BE2C (cell line): ENCODE results near the gene MS4A8. TPM values are rescaled to one million over a fixed set of nuclear protein-coding genes. Genes with fewer than 3 reads are reported as not detected.
"Not testable (repeated sequence)": the region's sequence is repeated elsewhere in the genome, so short reads cannot be mapped to it uniquely, and the experiment has no call there.

ENCODE experiments used
- DNase-seq: peaks from one replicate; pipeline ENCODE4 v3.0.0-alpha.2; 2020
- H3K27me3 ChIP-seq: fragments of 250-450 bp; sonication (Bioruptor Pico); 2 replicates; pipeline ENCODE4 v1.5.1; 2020; ENCODE audit warnings: mild to moderate bottlenecking
- H3K36me3 ChIP-seq: fragments of 250-450 bp; sonication (Bioruptor Pico); 2 replicates; pipeline ENCODE4 v1.5.1; 2020; ENCODE audit warnings: mild to moderate bottlenecking
- H3K4me1 ChIP-seq: fragments of 250-450 bp; sonication (Bioruptor Pico); 2 replicates; pipeline ENCODE4 v1.5.1; 2020
- H3K4me3 ChIP-seq: 2 replicates; pipeline ENCODE4 v1.5.1; 2011; ENCODE audit warnings: low read depth, low read length
- H3K9me3 ChIP-seq: fragments of 250-450 bp; sonication (Bioruptor Pico); 2 replicates; pipeline ENCODE4 v1.5.1; 2020
- CTCF ChIP-seq: IDR thresholded peaks from 2 replicates; pipeline ENCODE4 v1.5.1; 2012; ENCODE audit warnings: mild to moderate bottlenecking, low read depth, low read length
- polyA plus RNA-seq: library from polyadenylated mRNA; unstranded; fragments of >200 nt; gene quantifications from one replicate; pipeline ENCODE4 v1.2.1, GENCODE V29; 2012; ENCODE audit warnings: low read depth, missing spikeins; ENCODE audit not compliant: insufficient read length, insufficient read depth

The MS4A8 gene, protein sequence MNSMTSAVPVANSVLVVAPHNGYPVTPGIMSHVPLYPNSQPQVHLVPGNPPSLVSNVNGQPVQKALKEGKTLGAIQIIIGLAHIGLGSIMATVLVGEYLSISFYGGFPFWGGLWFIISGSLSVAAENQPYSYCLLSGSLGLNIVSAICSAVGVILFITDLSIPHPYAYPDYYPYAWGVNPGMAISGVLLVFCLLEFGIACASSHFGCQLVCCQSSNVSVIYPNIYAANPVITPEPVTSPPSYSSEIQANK
- polyA plus RNA-seq = not detected

GRCh38 chr11:60699284-60699691 is at the start of gene MS4A8:
TSS of gene MS4A8 (plus strand) at chr11:60699612. CDS start at chr11:60700861, 1,249 bp downstream.
- no peak for TF ChIP-seq CTCF
- no peak within 1 kb of the TSS for H3K4me3 ChIP-seq
- no peak for DNase-seq

DNA sequence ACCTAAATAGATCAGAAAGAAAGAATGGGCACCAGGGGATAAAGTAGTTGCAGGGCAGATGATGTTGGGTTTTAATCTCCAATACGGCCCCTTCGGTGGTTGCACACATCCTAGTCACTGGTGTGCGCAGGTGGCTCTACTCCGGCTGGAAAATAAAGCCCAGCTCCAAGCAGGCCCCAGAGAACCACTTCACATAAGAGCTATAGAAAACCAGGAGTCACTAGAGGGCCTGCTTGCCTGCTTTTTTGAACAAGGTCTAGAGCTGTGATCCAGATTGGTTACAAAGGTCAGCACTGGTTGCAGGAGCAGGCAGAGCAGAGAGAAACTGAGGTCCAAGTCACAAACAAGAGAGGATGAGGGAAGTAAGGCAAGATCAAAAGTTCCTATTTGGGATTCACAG is 41.5 kb upstream of the MS4A8 start:
- no peaks in the 10 kb centered on the region for H3K36me3 ChIP-seq
- H3K4me1 ChIP-seq = no peaks in the 10 kb centered on the region
- H3K4me3 ChIP-seq = no peak overlapping the region
- DNase-seq = no peak
- TF ChIP-seq CTCF = no peak
- no peaks in the 10 kb centered on the region for H3K9me3 ChIP-seq
- H3K27me3 ChIP-seq = no peaks in the 10 kb centered on the region

More at GRCh38 chr11:60699284-60699691, at the start of gene MS4A8:
- Histone ChIP-seq H3K27me3 (no peaks in the 10 kb centered on the region), H3K36me3 (no peaks in the 10 kb centered on the region), H3K9me3 (no peaks in the 10 kb centered on the region), H3K4me1 (no peaks in the 10 kb centered on the region)

- H3K4me1 ChIP-seq = no peaks in the 10 kb centered on the region
- no peaks in the 10 kb centered on the region for H3K27me3 ChIP-seq
- no peak for DNase-seq
- no peak overlapping the region for H3K4me3 ChIP-seq
- H3K36me3 ChIP-seq = no peaks in the 10 kb centered on the region
- TF ChIP-seq CTCF = no peak
- H3K9me3 ChIP-seq = no peaks in the 10 kb centered on the region
Measured at GRCh38 chr11:60658409-60658808, 41.0 kb upstream of the MS4A8 start.

DNA sequence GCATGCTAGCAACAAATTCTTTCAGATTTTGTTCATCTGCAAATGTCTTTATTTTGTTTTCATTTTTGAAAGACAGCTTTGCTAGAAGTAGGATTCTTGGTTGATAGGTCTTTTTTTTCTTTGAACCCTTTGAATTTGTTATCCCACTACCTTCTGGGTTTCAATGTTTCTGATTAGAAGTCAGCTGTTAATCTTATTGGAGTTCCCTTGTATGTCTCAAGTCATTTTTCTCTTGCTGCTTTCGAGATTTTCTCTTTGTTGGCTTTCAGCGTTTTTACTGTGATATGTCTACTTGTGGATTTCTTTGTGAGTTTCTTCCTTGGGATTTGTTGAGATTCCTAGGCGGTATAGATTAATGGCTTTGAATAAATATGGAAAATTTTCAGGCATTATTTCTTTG is 27.2 kb upstream of the MS4A8 start:
- no peaks in the 10 kb centered on the region for H3K4me1 ChIP-seq
- no peak for TF ChIP-seq CTCF
- H3K9me3 ChIP-seq = no peaks in the 10 kb centered on the region
- no peak for DNase-seq
- no peak overlapping the region for H3K4me3 ChIP-seq
- H3K27me3 ChIP-seq = no peaks in the 10 kb centered on the region
- no peaks in the 10 kb centered on the region for H3K36me3 ChIP-seq

- H3K9me3 ChIP-seq, DNase-seq, H3K4me3 ChIP-seq, H3K4me1 ChIP-seq, H3K27me3 ChIP-seq, H3K36me3 ChIP-seq: not testable (repeated sequence)
Measured at GRCh38 chr11:60678231-60678630, 21.2 kb upstream of the MS4A8 start.

DNA sequence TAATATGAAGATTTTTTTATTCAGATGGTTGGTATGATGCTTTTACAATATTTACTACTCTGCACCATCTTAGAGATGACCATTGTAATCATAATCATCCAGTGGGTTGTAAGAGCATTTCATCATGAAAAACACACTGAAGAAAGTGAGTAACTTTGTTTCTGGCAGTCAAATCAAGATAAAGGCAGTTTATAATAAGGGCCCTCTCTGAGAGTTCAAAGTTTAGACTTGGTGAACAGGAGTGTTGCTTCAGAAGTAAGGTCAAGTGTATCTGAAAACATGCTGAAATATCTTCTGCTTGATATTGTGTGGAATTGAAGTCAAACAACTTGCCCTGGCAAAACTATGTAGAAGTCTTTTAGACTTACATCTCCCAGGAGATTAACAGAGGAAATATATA is 19.5 kb upstream of the MS4A8 start:
- Histone ChIP-seq H3K4me1 (no peaks in the 10 kb centered on the region), H3K4me3 (no peak overlapping the region), H3K27me3 (no peaks in the 10 kb centered on the region), H3K9me3 (no peaks in the 10 kb centered on the region), H3K36me3 (no peaks in the 10 kb centered on the region)
- no peak for DNase-seq
- TF ChIP-seq CTCF = no peak
